GM19468 (cell line): ENCODE data around the gene EPS8L2.

ENCODE experiments used
- ATAC-seq: cut with Tn5 transposase; IDR thresholded peaks from one replicate; pipeline ENCODE4 v1.9.1; 2021; ENCODE audit warnings: mild to moderate bottlenecking, moderate library complexity, moderate number of reproducible peaks; ENCODE audit not compliant: unreplicated experiment; ENCODE audit errors: extremely low read depth

Gene EPS8L2

GRCh38 chr11:747158-748006, 41.4 kb downstream of the EPS8L2 start, which contains the start of gene TALDO1:
Gene TALDO1, plus strand, starts transcription at chr11:747464. Its CDS starts 18 bp downstream, at chr11:747482.
- peak; percentile 69 for ATAC-seq

- no peak for ATAC-seq
These were observed 42.0 kb downstream of the EPS8L2 start for GRCh38 chr11:748007-748359.

GRCh38 chr11:749731-750130, 43.7 kb downstream of the EPS8L2 start:
- ATAC-seq: no peak

GRCh38 chr11:760236-760635, 54.2 kb downstream of the EPS8L2 start:
- no peak for ATAC-seq

GRCh38 chr11:761526-762108, 55.6 kb downstream of the EPS8L2 start:
- ATAC-seq: no peak

- ATAC-seq: no peak
These were observed 56.5 kb downstream of the EPS8L2 start for GRCh38 chr11:762421-763072.

- ATAC-seq: no peak
These were observed 57.0 kb downstream of the EPS8L2 start for GRCh38 chr11:763073-763463.

- ATAC-seq: no peak
These were observed 57.7 kb downstream of the EPS8L2 start for GRCh38 chr11:763549-764321.

- no peak for ATAC-seq
These were observed 58.4 kb downstream of the EPS8L2 start for GRCh38 chr11:764322-765024.

- ATAC-seq: no peak
These were observed 59.2 kb downstream of the EPS8L2 start for GRCh38 chr11:765025-765801.

GRCh38 chr11:765802-766091, 59.7 kb downstream of the EPS8L2 start:
- ATAC-seq: no peak

GRCh38 chr11:766106-766935, 60.3 kb downstream of the EPS8L2 start:
- ATAC-seq: no peak

GRCh38 chr11:766936-767210, 60.8 kb downstream of the EPS8L2 start:
- no peak for ATAC-seq

GRCh38 chr11:767238-767637, 61.2 kb downstream of the EPS8L2 start:
- ATAC-seq: no peak

- ATAC-seq: no peak
These were observed 64.0 kb downstream of the EPS8L2 start for GRCh38 chr11:769887-770641.

GRCh38 chr11:770642-771616, 64.9 kb downstream of the EPS8L2 start:
- no peak for ATAC-seq

- ATAC-seq: no peak
These were observed 65.7 kb downstream of the EPS8L2 start for GRCh38 chr11:771617-772204.
